Stimulated activated CD4-positive, alpha-beta T cell treated with anti-CD3 and anti-CD28 coated beads, Interleukin-12 subunit alpha, Interleukin-12 subunit beta, amount 100 ng/mL, for 24 hours (primary cell): ENCODE results near the gene KRT32.

Experiments used
- DNase-seq, 2 experiments: peaks; one replicate each; pipeline ENCODE4 v3.0.0-alpha.2; 2020; ENCODE audit warnings: low read depth in 2 of 2

Gene KRT32

GRCh38 chr17:41492771-41493170 is 25.6 kb upstream of the KRT32 start:
- no peak for DNase-seq

GRCh38 chr17:41492351-41492750 is 25.2 kb upstream of the KRT32 start:
- DNase-seq = no peak

- DNase-seq = no peak
These were observed 24.3 kb upstream of the KRT32 start for GRCh38 chr17:41491476-41491875.

GRCh38 chr17:41490000-41490990 is 23.1 kb upstream of the KRT32 start:
- DNase-seq = no peak

- no peak for DNase-seq
These were observed 22.3 kb upstream of the KRT32 start, which contains the start of gene KRT36 for GRCh38 chr17:41489531-41489930. Gene KRT36, minus strand, starts transcription at chr17:41489910. Its CDS starts 46 bp downstream, at chr17:41489864.

GRCh38 chr17:41486809-41487530 is 19.8 kb upstream of the KRT32 start:
- peak in 1 of 2 experiments; percentile 45 for DNase-seq

GRCh38 chr17:41486316-41486715 is 19.1 kb upstream of the KRT32 start:
- no peak for DNase-seq

GRCh38 chr17:41484920-41485904 is 18.0 kb upstream of the KRT32 start:
- DNase-seq = no peak

GRCh38 chr17:41483991-41484826 is 17.0 kb upstream of the KRT32 start:
- DNase-seq = no peak

GRCh38 chr17:41483531-41483930 is 16.3 kb upstream of the KRT32 start:
- DNase-seq = no peak

- DNase-seq = no peak
These were observed 13.8 kb upstream of the KRT32 start, which contains the start of gene KRT35 for GRCh38 chr17:41481036-41481435. Gene KRT35, minus strand, starts transcription at chr17:41481151. Its CDS starts 54 bp downstream, at chr17:41481097.

GRCh38 chr17:41480581-41480980 is 13.4 kb upstream of the KRT32 start:
- DNase-seq = no peak

GRCh38 chr17:41480136-41480535 is 12.9 kb upstream of the KRT32 start:
- no peak for DNase-seq

- DNase-seq = no peak
These were observed 11.1 kb upstream of the KRT32 start for GRCh38 chr17:41478237-41478636.

GRCh38 chr17:41476866-41477815 is 10.0 kb upstream of the KRT32 start:
- no peak for DNase-seq

- DNase-seq = no peak
These were observed 8.2 kb upstream of the KRT32 start for GRCh38 chr17:41475421-41475820.

- no peak for DNase-seq
These were observed 7.7 kb upstream of the KRT32 start for GRCh38 chr17:41474863-41475262.

GRCh38 chr17:41468346-41468745 is 1.2 kb upstream of the KRT32 start:
- DNase-seq = no peak

GRCh38 chr17:41467561-41467960 is 375 bp upstream of the KRT32 start:
- DNase-seq = no peak
